ENCODE measurements around the gene PLAC1.

Gene PLAC1

DNA sequence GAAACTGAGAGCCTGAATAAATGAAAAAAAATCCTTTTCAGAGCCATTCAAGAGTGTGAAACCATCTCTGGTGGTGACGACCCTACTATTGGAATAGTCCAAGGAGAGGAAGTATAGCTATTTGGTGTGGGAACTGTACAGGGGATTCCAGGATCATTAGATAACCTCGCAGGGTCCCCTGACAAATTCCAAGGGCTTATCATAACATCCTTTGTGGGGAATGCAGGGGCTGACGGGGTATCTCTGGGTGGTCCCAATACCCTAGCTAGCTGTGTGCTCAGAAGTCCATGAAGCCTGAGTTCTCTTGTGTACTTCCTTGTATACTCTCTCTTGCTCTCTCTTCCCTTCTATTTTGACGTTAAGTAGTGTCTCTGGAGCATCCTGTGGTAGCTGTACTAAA, 13.8 kb upstream of the PLAC1 start:
- H3K4me3 ChIP-seq (ENCODE audit: low read depth, low read length): no peak overlapping the region

DNA sequence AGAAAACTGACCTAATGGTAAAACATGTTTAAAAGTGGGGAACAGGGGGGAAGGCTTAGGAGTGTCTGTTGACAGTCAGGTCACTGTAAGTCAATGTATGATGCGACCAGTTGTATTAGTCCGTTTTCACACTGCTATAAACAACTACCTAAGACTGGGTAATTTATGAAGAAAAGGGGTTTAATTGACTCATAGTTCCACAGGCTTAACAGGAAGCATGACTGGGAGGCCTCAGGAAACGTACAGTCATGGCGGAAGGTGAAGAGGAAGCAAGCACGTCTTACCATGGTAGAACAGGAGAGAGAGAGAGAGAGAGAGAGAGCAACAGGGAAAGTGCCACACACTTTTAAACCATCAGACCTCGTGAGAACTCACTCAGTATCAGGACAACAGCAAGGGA, 13.0 kb upstream of the PLAC1 start:
- no peak overlapping the region for H3K4me3 ChIP-seq (ENCODE audit: low read depth, low read length)
- TF ChIP-seq, protein P1, sequence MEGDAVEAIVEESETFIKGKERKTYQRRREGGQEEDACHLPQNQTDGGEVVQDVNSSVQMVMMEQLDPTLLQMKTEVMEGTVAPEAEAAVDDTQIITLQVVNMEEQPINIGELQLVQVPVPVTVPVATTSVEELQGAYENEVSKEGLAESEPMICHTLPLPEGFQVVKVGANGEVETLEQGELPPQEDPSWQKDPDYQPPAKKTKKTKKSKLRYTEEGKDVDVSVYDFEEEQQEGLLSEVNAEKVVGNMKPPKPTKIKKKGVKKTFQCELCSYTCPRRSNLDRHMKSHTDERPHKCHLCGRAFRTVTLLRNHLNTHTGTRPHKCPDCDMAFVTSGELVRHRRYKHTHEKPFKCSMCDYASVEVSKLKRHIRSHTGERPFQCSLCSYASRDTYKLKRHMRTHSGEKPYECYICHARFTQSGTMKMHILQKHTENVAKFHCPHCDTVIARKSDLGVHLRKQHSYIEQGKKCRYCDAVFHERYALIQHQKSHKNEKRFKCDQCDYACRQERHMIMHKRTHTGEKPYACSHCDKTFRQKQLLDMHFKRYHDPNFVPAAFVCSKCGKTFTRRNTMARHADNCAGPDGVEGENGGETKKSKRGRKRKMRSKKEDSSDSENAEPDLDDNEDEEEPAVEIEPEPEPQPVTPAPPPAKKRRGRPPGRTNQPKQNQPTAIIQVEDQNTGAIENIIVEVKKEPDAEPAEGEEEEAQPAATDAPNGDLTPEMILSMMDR (IDR thresholded peaks at IDR 0.05; ENCODE audit: control insufficient read depth, extremely low read depth, insufficient read depth): no peak
- no peak for DNase-seq (ENCODE audit: low read depth)

More for the DNA sequence above, 13.8 kb upstream of the PLAC1 start:
- no peak for DNase-seq (ENCODE audit: low read depth)
- TF ChIP-seq, protein P1 (IDR thresholded peaks at IDR 0.05; ENCODE audit: control insufficient read depth, extremely low read depth, insufficient read depth): no peak

DNA sequence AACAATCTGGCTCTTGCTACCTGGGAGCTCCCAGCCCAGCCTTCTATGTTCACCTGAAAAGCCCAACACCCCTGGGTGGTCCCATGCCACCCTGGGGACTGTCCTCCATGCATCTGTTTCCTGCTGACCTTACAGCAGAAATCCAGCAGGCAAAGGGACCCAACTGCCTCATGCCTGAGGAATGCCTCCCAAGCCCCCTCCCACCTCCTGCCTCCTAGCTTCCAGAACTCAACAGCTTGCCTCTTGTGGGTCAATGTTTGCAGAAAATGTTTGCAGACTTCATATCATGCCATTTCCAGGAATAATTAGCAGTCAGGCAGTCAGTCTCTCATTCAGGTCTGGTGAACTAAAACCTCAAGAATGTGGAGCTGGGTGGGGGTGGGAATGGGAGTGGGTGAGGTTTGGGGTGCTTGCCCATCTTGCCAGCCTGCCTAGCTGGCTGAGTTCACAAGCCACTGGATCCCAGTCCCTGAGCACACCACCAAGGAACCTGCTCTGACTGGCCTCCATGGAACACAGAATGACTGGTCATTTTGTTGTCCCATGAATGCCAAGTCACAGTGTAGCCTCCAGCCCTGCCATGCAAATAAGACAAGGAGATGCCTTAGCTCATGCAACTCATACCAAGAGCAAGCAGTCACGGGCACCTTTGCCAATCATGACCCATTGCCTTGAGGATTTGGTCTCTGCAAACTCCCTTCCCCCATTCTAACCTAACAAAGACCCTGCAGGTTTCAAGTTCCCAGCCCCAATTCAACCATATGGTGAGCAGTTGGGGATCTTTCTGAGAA, 12.1 kb upstream of the PLAC1 start:
- DNase-seq (ENCODE audit: low read depth): no peak
- TF ChIP-seq, protein P1 (IDR thresholded peaks at IDR 0.05; ENCODE audit: control insufficient read depth, extremely low read depth, insufficient read depth): no peak
- no peak overlapping the region for H3K4me3 ChIP-seq (ENCODE audit: low read depth, low read length)

DNA sequence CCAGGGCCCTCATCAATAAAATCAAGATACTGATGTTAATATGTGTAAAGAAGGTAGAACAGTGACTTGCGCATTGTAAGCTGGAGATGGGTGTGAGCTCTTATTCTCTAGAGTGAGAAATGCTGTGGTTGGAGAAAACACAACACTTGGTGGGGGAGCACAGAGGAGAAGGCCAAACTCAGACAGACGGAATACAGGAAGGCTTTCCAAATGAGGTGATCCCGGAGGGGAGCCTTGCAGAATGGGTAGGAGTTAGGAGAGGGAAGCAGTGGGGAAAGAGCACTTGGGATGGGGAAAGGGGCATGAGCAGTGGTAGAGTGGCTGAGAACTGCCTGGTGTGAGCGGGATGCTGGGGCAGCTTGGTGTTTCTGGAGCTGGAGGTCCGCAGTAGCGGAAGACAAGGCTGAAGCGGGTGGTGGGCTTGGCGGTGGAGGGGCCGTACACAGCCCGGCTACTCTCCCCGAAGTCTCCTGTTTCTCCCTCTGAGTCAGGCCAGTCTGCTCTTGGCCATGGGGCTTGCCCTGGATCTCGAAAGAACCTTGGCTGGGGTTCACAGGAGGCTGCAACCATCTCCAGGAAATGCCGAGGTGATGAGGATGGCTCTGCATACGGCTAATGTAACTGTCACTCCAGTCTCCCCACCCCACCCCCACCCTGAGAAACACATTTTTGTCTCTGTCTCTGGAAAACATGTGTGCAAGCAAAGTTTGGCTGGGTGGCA, 11.3 kb upstream of the PLAC1 start:
- no peak overlapping the region for H3K4me3 ChIP-seq (ENCODE audit: low read depth, low read length)
- TF ChIP-seq, protein P1 (IDR thresholded peaks at IDR 0.05; ENCODE audit: control insufficient read depth, extremely low read depth, insufficient read depth): no peak
- DNase-seq (ENCODE audit: low read depth): no peak

DNA sequence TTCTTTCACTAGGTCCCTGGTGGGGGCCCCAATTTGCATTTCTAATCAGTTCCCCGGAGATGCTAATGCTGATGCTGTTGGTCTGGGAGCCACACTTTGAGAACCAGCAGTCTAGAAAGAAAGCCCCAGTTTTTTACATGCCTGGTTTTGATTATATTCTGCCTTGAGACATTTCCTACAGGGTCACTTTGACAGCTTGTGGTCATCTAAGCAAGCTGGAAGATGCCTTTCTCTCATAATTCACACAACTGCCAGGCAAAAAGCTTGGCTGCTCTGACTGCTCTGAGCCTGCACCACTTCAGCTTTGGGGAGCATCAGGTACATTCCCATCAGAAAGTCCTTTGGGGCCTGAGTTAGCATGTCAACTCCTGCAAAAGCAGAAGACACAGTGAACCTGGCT, 5.9 kb upstream of the PLAC1 start:
- TF ChIP-seq, protein P1 (IDR thresholded peaks at IDR 0.05; ENCODE audit: control insufficient read depth, extremely low read depth, insufficient read depth): no peak
- DNase-seq (ENCODE audit: low read depth): no peak
- no peak overlapping the region for H3K4me3 ChIP-seq (ENCODE audit: low read depth, low read length)

DNA sequence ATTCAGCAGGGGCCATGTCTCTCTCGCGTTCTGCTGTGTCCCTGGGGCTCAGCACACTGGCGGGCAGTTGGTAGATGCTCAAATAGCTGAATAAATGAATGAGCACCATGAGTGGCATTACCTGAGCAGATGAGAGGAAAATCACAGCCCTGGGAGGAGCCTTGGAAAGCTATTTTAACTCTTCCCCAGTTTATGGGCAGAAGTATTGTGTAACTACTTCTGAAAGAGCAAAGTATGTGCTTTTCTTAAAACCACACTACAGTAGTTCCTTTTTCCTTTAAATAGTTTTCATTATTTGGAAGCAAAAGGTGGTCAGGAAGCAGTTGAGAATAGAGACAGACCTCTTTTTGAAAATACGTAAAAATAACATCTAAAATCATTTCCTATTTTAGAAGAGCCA, 3.0 kb upstream of the PLAC1 start:
- no peak overlapping the region for H3K4me3 ChIP-seq (ENCODE audit: low read depth, low read length)
- TF ChIP-seq, protein P1 (IDR thresholded peaks at IDR 0.05; ENCODE audit: control insufficient read depth, extremely low read depth, insufficient read depth): no peak
- no peak for DNase-seq (ENCODE audit: low read depth)

All from LNCaP clone FGC (cell line).